Liver (tissue), 9 donors: Measurements from ENCODE around the gene RBM47. TPM values are rescaled to one million over a fixed set of nuclear protein-coding genes. Genes with fewer than 3 reads are reported as not detected.

Experiments
- DNase-seq: peaks from one replicate; pipeline ENCODE4 v3.0.0-alpha.2; 2017; ENCODE audit warnings: low spot score
- H3K27ac ChIP-seq, 2 donors: one replicate each; pipeline ENCODE4 v1.7.0; 2013; ENCODE audit warnings: inconsistent platforms in 2 of 2, low read length in 2 of 2, control low read depth in 1 of 2, low read depth in 1 of 2, mild to moderate bottlenecking in 1 of 2
- H3K27me3 ChIP-seq, 4 donors: one replicate each; pipeline versions ENCODE4 v1.6.1 to v1.7.0; 2013; ENCODE audit warnings: low read length in 3 of 4, inconsistent platforms in 1 of 4, mild to moderate bottlenecking in 1 of 4, moderate library complexity in 1 of 4; ENCODE audit not compliant: control insufficient read depth in 4 of 4, insufficient read depth in 4 of 4
- H3K36me3 ChIP-seq, 4 donors: one replicate each; pipeline versions ENCODE4 v1.6.1 to v1.7.0; 2013; ENCODE audit warnings: low read length in 3 of 4, mild to moderate bottlenecking in 3 of 4, low read depth in 1 of 4, moderate library complexity in 1 of 4; ENCODE audit not compliant: control insufficient read depth in 4 of 4, insufficient read depth in 3 of 4
- H3K4me1 ChIP-seq, 4 donors: one replicate each; pipeline versions ENCODE4 v1.6.1 to v1.7.0; 2013; ENCODE audit warnings: low read length in 3 of 4, mild to moderate bottlenecking in 3 of 4, moderate library complexity in 1 of 4; ENCODE audit not compliant: control insufficient read depth in 4 of 4, insufficient read depth in 4 of 4
- H3K4me3 ChIP-seq, 3 donors: one replicate each; pipeline versions ENCODE4 v1.6.1 to v1.7.0; 2013; ENCODE audit warnings: low read length in 3 of 3, control low read depth in 1 of 3, low read depth in 1 of 3, mild to moderate bottlenecking in 1 of 3
- H3K9ac ChIP-seq, 2 donors: one replicate each; pipeline ENCODE4 v1.7.0; 2013; ENCODE audit warnings: low read length in 2 of 2, mild to moderate bottlenecking in 2 of 2, moderate library complexity in 2 of 2, control low read depth in 1 of 2, low read depth in 1 of 2
- H3K9me3 ChIP-seq, 4 donors: one replicate each; pipeline versions ENCODE4 v1.6.1 to v1.7.0; 2013; ENCODE audit warnings: low read length in 3 of 4; ENCODE audit not compliant: control insufficient read depth in 4 of 4
- EGR1 ChIP-seq, 2 donors: IDR thresholded peaks; 2 replicates each; pipeline ENCODE4 v1.6.1; 2016 to 2018; ENCODE audit warnings: antibody characterized with exemption in 2 of 2, low read depth in 2 of 2
- FOXA1 ChIP-seq: IDR thresholded peaks from 2 replicates; pipeline ENCODE4 v1.6.1; 2016; ENCODE audit warnings: antibody characterized with exemption
- FOXA2 ChIP-seq: IDR thresholded peaks from 2 replicates; pipeline ENCODE4 v1.6.1; 2016; ENCODE audit warnings: antibody characterized with exemption
- HNF4A ChIP-seq, 2 donors: conservative IDR thresholded peaks; 2 replicates each; pipeline ENCODE4 v1.6.1; 2016; ENCODE audit warnings: antibody characterized with exemption in 2 of 2, mild to moderate bottlenecking in 2 of 2
- HNF4G ChIP-seq: IDR thresholded peaks from 2 replicates; pipeline ENCODE4 v1.6.1; 2016; ENCODE audit warnings: antibody characterized with exemption
- JUND ChIP-seq, 2 donors: IDR thresholded peaks; 2 replicates each; pipeline ENCODE4 v1.6.1; 2016; ENCODE audit warnings: antibody characterized with exemption in 2 of 2
- NR2F2 ChIP-seq: IDR thresholded peaks from 2 replicates; pipeline ENCODE4 v1.6.1; 2016; ENCODE audit warnings: antibody characterized with exemption
- RAD21 ChIP-seq, 2 donors: IDR thresholded peaks; 2 replicates each; pipeline ENCODE4 v1.6.1; 2016; ENCODE audit warnings: antibody characterized with exemption in 2 of 2, mild to moderate bottlenecking in 2 of 2
- REST ChIP-seq: IDR thresholded peaks from 2 replicates; pipeline ENCODE4 v1.6.1; 2016; ENCODE audit warnings: antibody characterized with exemption, mild to moderate bottlenecking
- RXRA ChIP-seq, 2 donors: IDR thresholded peaks; 2 replicates each; pipeline ENCODE4 v1.6.1; 2017 to 2018; ENCODE audit warnings: antibody characterized with exemption in 2 of 2, mild to moderate bottlenecking in 1 of 2
- TAF1 ChIP-seq: conservative IDR thresholded peaks from 2 replicates; pipeline ENCODE4 v1.6.1; 2016; ENCODE audit warnings: antibody characterized with exemption, mild to moderate bottlenecking
- WGBS: extraction: QIAGEN DNeasy Blood & Tissue Kit; methylation state at CpG from one replicate; pipeline ENCODE4 v1.1.7; 2013; 5-methylcytosine and 5-hydroxymethylcytosine counted together
- polyA plus RNA-seq, 2 donors: library from polyadenylated mRNA; stranded (reverse) in 1 of 2; unstranded in 1 of 2; fragments of 200-250 nt in 1 of 2; fragments of >200 nt in 1 of 2; fragmentation: Nextera tagmentation in 1 of 2; extraction: Ambion mirVana in 1 of 2; gene quantifications; one replicate each; pipeline versions ENCODE4 v1.2.1 to v1.2.3, GENCODE V29; 2013 to 2015
- total RNA-seq, 2 donors: library from RNA; depleted of rRNA; stranded (reverse); fragments of >200 nt; gene quantifications; one replicate each; pipeline ENCODE4 v1.2.3, GENCODE V29; 2014
- donor health status: healthy.
- donor health status: healthy.
- donor health status: healthy.
- donor health status: healthy.
- donor health status: healthy.

The RBM47 gene
- total and polyA plus RNA-seq, 4 donors: 16.5 to 81.2 (median 24.7) TPM

GRCh38 chr4:40626183-40626990 is 3.3 kb downstream of the RBM47 start:
- Histone ChIP-seq H3K36me3 (no peaks in the 10 kb centered on the region), H3K4me1 (peaks cover 5 to 52% (median 12%) of the 10 kb centered on the region in 4 donors), H3K27ac (peak overlapping the region; percentile 29 to 43), H3K4me3 (peak overlapping the region; percentile 37 to 83 (median 42)), H3K9me3 (no peaks in the 10 kb centered on the region), H3K27me3 (no peaks in the 10 kb centered on the region), H3K9ac (peak overlapping the region; percentile 18 to 96)
- TF ChIP-seq NR2F2 (no peak), RXRA (IDR thresholded peaks at IDR 0.05) (no peak), FOXA1 (no peak), HNF4G (no peak)
- 31% methylated on average over 10 of the region's 10 CpGs for WGBS
- DNase-seq: no peak

DNA sequence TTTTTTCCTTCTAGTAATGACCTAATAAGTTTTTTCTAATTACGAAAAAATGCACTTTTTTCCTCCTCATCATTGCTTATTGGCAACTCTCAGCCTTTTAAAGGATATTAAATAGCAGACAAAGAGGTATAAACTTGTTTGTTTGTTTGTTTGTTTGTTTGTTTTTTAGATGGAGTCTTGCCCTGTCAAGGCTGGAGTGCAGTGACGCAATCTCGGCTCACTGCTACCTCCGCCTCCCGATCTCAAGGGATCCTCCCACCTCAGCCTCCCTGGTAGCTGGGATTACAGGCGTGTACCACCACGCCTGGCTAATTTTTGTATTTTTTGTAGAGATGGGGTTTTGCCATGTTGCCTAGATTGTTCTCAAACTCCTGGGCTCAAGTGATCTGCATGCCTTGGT is 6.0 kb downstream of the RBM47 start:
- no peak for TF ChIP-seq REST
- H3K4me3 ChIP-seq: no peak overlapping the region
- no peaks in the 10 kb centered on the region for H3K9me3 ChIP-seq
- WGBS: 95% methylated on average over 7 of the region's 7 CpGs
- H3K36me3 ChIP-seq: no peaks in the 10 kb centered on the region
- H3K9ac ChIP-seq: no peak overlapping the region
- H3K4me1 ChIP-seq: peaks cover 5 to 47% (median 14%) of the 10 kb centered on the region in 4 donors
- no peak for DNase-seq
- H3K27ac ChIP-seq: peak overlapping the region in 1 of 2 donors; percentile 48
- no peaks in the 10 kb centered on the region for H3K27me3 ChIP-seq

- peak in 1 of 2 donors; percentile 7 for TF ChIP-seq RXRA (IDR thresholded peaks at IDR 0.05)
- TF ChIP-seq JUND (IDR thresholded peaks at IDR 0.05): no peak
- TF ChIP-seq FOXA1: no peak
- TF ChIP-seq EGR1 (IDR thresholded peaks at IDR 0.05; ENCODE audit: low read depth in 2 of 2): no peak
- TF ChIP-seq REST: no peak
- no peak for TF ChIP-seq HNF4A (conservative IDR thresholded peaks at IDR 0.05)
- peak; percentile 5 to 17 for TF ChIP-seq RAD21 (IDR thresholded peaks at IDR 0.05)
- no peak for TF ChIP-seq FOXA2
- TF ChIP-seq TAF1: no peak
- no peak for DNase-seq
- Histone ChIP-seq H3K27me3 (no peaks in the 10 kb centered on the region), H3K4me3 (no peak overlapping the region), H3K27ac (peak overlapping the region in 1 of 2 donors; percentile 56), H3K4me1 (peaks cover 5 to 41% (median 14%) of the 10 kb centered on the region in 4 donors), H3K9me3 (no peaks in the 10 kb centered on the region), H3K36me3 (no peaks in the 10 kb centered on the region), H3K9ac (no peak overlapping the region)
- WGBS: 63% methylated on average over 6 of the region's 6 CpGs
Measured at GRCh38 chr4:40622913-40623312, 6.8 kb downstream of the RBM47 start.
